ENCODE data around the gene RFX3. TPM values are rescaled to one million over a fixed set of nuclear protein-coding genes. Genes with fewer than 3 reads are reported as not detected.

Gene RFX3
- total RNA-seq, 1 experiment from 2014 or later, result 9.9 TPM

DNA sequence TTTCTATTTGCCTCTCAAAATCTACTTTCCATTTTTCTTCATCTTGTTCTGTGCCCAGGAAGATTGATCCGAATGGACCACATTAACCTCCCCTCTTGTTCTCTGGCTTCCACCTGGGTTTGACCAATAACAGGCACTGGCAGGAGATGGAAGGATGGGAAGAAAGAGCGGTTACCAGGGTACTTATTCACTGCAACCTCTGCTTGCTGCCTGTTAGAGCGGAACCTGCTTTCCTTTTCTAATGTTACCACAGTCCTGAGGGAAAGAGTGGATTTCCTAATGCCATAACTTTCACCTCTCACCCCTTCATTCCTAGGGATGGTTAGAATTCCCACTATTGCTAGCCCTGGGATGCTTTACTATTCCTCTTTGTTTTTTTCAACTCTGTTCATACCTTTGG is 262.1 kb downstream of the RFX3 start:
- Histone ChIP-seq H4K20me1 (ENCODE audit: control insufficient read depth, insufficient read depth, insufficient read length) (no peaks in the 10 kb centered on the region), H3K14ac (ENCODE audit: insufficient read depth, low read length) (no peak overlapping the region), H3K23ac (ENCODE audit: insufficient read length, low read depth, low read length) (no peak overlapping the region), H3K79me2 (ENCODE audit: insufficient read depth, low read length) (no peaks in the 10 kb centered on the region), H2BK12ac (ENCODE audit: insufficient read length, low read depth, low read length) (no peak overlapping the region), H2AK5ac (ENCODE audit: insufficient read length, low read length) (no peak overlapping the region), H3K4me1 (ENCODE audit: insufficient read depth, low read length) (peaks cover 2% of the 10 kb centered on the region; the same call in 1 of the 2 replicates), H3K4me2 (ENCODE audit: insufficient read depth, insufficient read length, low read length) (no peak overlapping the region), H3K4ac (ENCODE audit: low read depth, low read length) (no peak overlapping the region), H4K8ac (replicated peaks; ENCODE audit: insufficient read length, low read depth, low read length) (no peak overlapping the region), H2BK5ac (ENCODE audit: insufficient read length, low read length) (no peak overlapping the region), H2AFZ (ENCODE audit: low read length) (no peak overlapping the region), H3K27ac (ENCODE audit: insufficient read length, low read depth, low read length) (no peak overlapping the region), H2BK120ac (ENCODE audit: low read depth, low read length, poor library complexity, severe bottlenecking) (no peak overlapping the region), H3K18ac (ENCODE audit: insufficient read length, low read depth, low read length) (no peak overlapping the region), H4K91ac (ENCODE audit: insufficient read length, low read depth, low read length) (no peak overlapping the region), H2BK20ac (ENCODE audit: low read depth, low read length, poor library complexity, severe bottlenecking) (no peak overlapping the region), H3K9me3 (ENCODE audit: control insufficient read depth, low read depth, low read length) (no peaks in the 10 kb centered on the region), H3K9ac (ENCODE audit: extremely low read depth, insufficient read length, low read length) (no peak overlapping the region), H3K27me3 (ENCODE audit: insufficient read depth, low read length) (no peaks in the 10 kb centered on the region), H4K5ac (ENCODE audit: insufficient read length, low read depth, low read length) (no peak overlapping the region), H3K23me2 (ENCODE audit: insufficient read length, low read depth, low read length, poor library complexity, severe bottlenecking) (no peaks in the 10 kb centered on the region), H3T11ph (ENCODE audit: low read length) (no peak overlapping the region), H2BK15ac (ENCODE audit: low read depth, low read length) (no peak overlapping the region), H3K56ac (ENCODE audit: insufficient read length, low read depth, low read length) (no peak overlapping the region), H3K79me1 (ENCODE audit: insufficient read depth, low read depth, low read length, poor library complexity, severe bottlenecking) (no peaks in the 10 kb centered on the region)
- H3K27me3 Mint-ChIP-seq (ENCODE audit: low read depth), result no peaks in the 10 kb centered on the region
- peaks cover 16 to 17% of the 10 kb centered on the region in 2 experiments for H3K4me1 Mint-ChIP-seq
- TF ChIP-seq, protein P1, sequence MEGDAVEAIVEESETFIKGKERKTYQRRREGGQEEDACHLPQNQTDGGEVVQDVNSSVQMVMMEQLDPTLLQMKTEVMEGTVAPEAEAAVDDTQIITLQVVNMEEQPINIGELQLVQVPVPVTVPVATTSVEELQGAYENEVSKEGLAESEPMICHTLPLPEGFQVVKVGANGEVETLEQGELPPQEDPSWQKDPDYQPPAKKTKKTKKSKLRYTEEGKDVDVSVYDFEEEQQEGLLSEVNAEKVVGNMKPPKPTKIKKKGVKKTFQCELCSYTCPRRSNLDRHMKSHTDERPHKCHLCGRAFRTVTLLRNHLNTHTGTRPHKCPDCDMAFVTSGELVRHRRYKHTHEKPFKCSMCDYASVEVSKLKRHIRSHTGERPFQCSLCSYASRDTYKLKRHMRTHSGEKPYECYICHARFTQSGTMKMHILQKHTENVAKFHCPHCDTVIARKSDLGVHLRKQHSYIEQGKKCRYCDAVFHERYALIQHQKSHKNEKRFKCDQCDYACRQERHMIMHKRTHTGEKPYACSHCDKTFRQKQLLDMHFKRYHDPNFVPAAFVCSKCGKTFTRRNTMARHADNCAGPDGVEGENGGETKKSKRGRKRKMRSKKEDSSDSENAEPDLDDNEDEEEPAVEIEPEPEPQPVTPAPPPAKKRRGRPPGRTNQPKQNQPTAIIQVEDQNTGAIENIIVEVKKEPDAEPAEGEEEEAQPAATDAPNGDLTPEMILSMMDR (conservative IDR thresholded peaks at IDR 0.05), result no peak
- DNase-seq, result no peak
- no peaks in the 10 kb centered on the region for H3K9me3 Mint-ChIP-seq
- no CpG with 5 or more reads among the region's 3 CpGs for WGBS (ENCODE audit: extremely low coverage, insufficient read length, low lambda C conversion rate)
- H3K4me3 Mint-ChIP-seq, result no peak overlapping the region; a peak in 1 of 5 replicates
- peak overlapping the region in 1 of 3 experiments; percentile 29; a peak in 2 of 7 replicates for H3K27ac Mint-ChIP-seq
- peaks cover 0 to 2% (median 0%) of the 10 kb centered on the region in 3 experiments; a peak in 2 of 7 replicates for H3K36me3 Mint-ChIP-seq (ENCODE audit: insufficient read depth in 1 of 3, low read depth in 3 of 3)

All from H9 (cell line).